Heart left ventricle (tissue), 13 donors: ENCODE data around the gene PLCH1.

Experiments used
- POLR2A ChIP-seq, 2 donors: fragments of 450-650 bp; IDR thresholded peaks; one replicate each; pipeline ENCODE4 v1.6.1; 2017; ENCODE audit warnings: antibody characterized with exemption in 2 of 2, mild to moderate bottlenecking in 2 of 2, moderate library complexity in 2 of 2
- TF ChIP-seq, protein P1 (sequence below), 12 donors: fragments of 200-600 bp; sonication (generic) in 4 of 12; IDR thresholded peaks; one replicate each; pipeline versions ENCODE4 v1.5.0 to v1.8.0; 2018 to 2022; ENCODE audit warnings: antibody characterized with exemption in 12 of 12, mild to moderate bottlenecking in 5 of 12
- donor health status: ischemic (EF 13 %, LVEDD 7.1; RV severe dilation, severe dysfunction).
- donor health status: DM: no; HTN: yes; CAD: no.
- donor health status: DM: no; HTN: no; CAD: no.
- donor health status: ischemic (EF 25% LVEDD 6.9; RV normal size, moderate dysfunction).
- donor health status: ischemic (EF 25% LVEDD 5.7; RV mildly dilated, moderate dysfunction).
- donor health status: ischemic (EF 35%, LVEDD 5.7; RV mildly dilated, moderate dysfunction).
- donor health status: nonischemic (EF 11% LVEDD 7.7; RV severe dilation, severe dysfunction).
- donor health status: DM: yes; HTN: yes; CAD: no.
- donor health status: PGD.
- donor health status: ischemic (EF 29% LVEDD 5.4; RV normal size, mild dysfunction).
- donor health status: nonischemic (EF 23%, LVEDD 6.1; RV moderate dilation, normal function).

DNA sequence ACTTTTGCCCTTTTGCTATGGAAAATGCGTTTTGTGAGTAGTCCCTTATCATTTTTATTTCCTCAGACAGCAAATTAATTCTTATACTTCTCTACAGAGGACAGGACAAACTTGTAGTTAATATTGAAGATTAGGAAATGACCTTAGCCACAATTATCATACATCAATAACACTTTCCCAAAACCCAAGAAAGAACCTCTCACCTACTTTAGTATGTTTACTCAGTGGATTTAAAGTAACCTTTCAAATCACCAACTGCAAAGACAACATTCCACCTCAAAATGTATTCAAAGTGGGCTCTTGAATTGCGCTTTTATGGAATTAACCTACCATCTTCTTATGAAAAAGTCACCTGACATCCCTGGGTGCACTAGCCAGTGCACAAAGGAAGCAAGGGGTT is 107.3 kb downstream of the PLCH1 start:
- TF ChIP-seq, protein P1, sequence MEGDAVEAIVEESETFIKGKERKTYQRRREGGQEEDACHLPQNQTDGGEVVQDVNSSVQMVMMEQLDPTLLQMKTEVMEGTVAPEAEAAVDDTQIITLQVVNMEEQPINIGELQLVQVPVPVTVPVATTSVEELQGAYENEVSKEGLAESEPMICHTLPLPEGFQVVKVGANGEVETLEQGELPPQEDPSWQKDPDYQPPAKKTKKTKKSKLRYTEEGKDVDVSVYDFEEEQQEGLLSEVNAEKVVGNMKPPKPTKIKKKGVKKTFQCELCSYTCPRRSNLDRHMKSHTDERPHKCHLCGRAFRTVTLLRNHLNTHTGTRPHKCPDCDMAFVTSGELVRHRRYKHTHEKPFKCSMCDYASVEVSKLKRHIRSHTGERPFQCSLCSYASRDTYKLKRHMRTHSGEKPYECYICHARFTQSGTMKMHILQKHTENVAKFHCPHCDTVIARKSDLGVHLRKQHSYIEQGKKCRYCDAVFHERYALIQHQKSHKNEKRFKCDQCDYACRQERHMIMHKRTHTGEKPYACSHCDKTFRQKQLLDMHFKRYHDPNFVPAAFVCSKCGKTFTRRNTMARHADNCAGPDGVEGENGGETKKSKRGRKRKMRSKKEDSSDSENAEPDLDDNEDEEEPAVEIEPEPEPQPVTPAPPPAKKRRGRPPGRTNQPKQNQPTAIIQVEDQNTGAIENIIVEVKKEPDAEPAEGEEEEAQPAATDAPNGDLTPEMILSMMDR (IDR thresholded peaks at IDR 0.05) = no peak
- no peak for TF ChIP-seq POLR2A (IDR thresholded peaks at IDR 0.05)
